ENCODE data around the gene TSPAN4. TPM values are rescaled to one million over a fixed set of nuclear protein-coding genes. Genes with fewer than 3 reads are reported as not detected.

The TSPAN4 gene
- total and polyA plus RNA-seq, 9 of the 15 experiments (the other 6 are each of a cell fraction or from before 2014, with no cell fraction given), result 0.07 to 31.0 (median 15.7) TPM

DNA sequence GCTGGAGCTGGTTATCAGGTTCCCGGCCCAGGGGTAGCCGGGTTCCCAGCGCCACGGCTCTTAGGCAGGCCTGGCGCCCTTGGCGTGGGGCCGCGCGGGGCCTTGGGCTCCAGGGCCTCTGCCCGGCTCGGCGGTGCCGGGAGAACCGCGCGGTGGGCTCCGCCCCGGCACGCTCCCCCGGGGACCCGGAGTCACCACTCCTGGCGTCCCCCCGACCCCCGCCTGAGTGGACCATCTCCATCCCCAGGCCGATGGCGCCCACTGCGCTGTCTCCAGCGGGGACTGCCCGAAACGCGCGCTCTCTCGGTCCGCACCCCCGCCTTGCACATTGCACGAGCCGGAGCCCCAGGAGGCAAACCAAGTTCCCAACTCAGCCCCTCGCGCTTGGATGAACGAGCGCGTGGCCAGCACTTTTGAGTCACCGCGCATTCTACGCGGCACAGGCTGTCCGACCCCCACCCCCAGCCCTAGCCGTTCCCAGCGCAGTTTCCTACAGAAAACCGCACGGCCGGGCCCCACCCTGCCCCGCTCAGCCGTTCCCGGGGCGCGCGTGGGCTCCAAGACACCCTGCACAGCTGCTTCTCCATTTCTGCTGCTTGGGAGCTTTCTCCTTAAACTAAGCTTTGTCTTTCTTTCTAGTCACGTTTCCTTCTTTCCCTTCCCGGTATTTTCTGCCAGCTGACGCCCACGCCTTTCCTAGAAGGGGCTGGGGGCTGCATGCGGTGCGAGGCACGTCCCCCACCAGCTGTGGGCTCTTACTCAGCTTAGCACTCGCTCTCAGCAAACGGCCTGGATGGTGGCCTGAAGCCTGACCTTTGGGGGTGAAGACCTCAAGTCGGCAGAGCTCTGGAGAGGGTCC is 68.6 kb downstream of the TSPAN4 start (continued):
- TF ChIP-seq, protein P1, sequence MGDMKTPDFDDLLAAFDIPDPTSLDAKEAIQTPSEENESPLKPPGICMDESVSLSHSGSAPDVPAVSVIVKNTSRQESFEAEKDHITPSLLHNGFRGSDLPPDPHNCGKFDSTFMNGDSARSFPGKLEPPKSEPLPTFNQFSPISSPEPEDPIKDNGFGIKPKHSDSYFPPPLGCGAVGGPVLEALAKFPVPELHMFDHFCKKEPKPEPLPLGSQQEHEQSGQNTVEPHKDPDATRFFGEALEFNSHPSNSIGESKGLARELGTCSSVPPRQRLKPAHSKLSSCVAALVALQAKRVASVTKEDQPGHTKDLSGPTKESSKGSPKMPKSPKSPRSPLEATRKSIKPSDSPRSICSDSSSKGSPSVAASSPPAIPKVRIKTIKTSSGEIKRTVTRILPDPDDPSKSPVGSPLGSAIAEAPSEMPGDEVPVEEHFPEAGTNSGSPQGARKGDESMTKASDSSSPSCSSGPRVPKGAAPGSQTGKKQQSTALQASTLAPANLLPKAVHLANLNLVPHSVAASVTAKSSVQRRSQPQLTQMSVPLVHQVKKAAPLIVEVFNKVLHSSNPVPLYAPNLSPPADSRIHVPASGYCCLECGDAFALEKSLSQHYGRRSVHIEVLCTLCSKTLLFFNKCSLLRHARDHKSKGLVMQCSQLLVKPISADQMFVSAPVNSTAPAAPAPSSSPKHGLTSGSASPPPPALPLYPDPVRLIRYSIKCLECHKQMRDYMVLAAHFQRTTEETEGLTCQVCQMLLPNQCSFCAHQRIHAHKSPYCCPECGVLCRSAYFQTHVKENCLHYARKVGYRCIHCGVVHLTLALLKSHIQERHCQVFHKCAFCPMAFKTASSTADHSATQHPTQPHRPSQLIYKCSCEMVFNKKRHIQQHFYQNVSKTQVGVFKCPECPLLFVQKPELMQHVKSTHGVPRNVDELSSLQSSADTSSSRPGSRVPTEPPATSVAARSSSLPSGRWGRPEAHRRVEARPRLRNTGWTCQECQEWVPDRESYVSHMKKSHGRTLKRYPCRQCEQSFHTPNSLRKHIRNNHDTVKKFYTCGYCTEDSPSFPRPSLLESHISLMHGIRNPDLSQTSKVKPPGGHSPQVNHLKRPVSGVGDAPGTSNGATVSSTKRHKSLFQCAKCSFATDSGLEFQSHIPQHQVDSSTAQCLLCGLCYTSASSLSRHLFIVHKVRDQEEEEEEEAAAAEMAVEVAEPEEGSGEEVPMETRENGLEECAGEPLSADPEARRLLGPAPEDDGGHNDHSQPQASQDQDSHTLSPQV (IDR thresholded peaks at IDR 0.05), result peak; percentile 73
- TF ChIP-seq ZNF785 (CRISPR knock-in tag; IDR thresholded peaks at IDR 0.05) (no peak), PTRF (tag; IDR thresholded peaks at IDR 0.05) (no peak), SRSF1 (IDR thresholded peaks at IDR 0.05; ENCODE audit: low read depth, low read length) (no peak), ZNF197 (CRISPR knock-in tag; IDR thresholded peaks at IDR 0.05; ENCODE audit: low read depth) (no peak), SMARCC2 (IDR thresholded peaks at IDR 0.05; ENCODE audit: low read depth) (0 out of 2 replicates have a peak, but pooled peaks have one; percentile 16), MECOM (CRISPR knock-in tag; IDR thresholded peaks at IDR 0.05) (no peak), RBM22 (IDR thresholded peaks at IDR 0.05; ENCODE audit: low read depth, low read length, poor library complexity, severe bottlenecking) (no peak), HMG20B (CRISPR knock-in tag; IDR thresholded peaks at IDR 0.05) (no peak), ZNF436 (CRISPR knock-in tag; IDR thresholded peaks at IDR 0.05) (no peak), MEF2A (IDR thresholded peaks at IDR 0.05; ENCODE audit: control insufficient read depth, low read depth, low read length) (no peak), ZNF507 (tag; conservative IDR thresholded peaks at IDR 0.05) (no peak), ARID1B (IDR thresholded peaks at IDR 0.05) (peak; percentile 18; the same call in 1 of the 2 replicates)
- TF ChIP-seq, protein P2, sequence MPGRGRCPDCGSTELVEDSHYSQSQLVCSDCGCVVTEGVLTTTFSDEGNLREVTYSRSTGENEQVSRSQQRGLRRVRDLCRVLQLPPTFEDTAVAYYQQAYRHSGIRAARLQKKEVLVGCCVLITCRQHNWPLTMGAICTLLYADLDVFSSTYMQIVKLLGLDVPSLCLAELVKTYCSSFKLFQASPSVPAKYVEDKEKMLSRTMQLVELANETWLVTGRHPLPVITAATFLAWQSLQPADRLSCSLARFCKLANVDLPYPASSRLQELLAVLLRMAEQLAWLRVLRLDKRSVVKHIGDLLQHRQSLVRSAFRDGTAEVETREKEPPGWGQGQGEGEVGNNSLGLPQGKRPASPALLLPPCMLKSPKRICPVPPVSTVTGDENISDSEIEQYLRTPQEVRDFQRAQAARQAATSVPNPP (IDR thresholded peaks at IDR 0.05; ENCODE audit: borderline replicate concordance, insufficient read depth, insufficient read length), result no peak
- TF ChIP-seq, protein P3, sequence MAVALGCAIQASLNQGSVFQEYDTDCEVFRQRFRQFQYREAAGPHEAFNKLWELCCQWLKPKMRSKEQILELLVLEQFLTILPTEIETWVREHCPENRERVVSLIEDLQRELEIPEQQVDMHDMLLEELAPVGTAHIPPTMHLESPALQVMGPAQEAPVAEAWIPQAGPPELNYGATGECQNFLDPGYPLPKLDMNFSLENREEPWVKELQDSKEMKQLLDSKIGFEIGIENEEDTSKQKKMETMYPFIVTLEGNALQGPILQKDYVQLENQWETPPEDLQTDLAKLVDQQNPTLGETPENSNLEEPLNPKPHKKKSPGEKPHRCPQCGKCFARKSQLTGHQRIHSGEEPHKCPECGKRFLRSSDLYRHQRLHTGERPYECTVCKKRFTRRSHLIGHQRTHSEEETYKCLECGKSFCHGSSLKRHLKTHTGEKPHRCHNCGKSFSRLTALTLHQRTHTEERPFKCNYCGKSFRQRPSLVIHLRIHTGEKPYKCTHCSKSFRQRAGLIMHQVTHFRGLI (CRISPR knock-in tag; IDR thresholded peaks at IDR 0.05), result 0 out of 2 replicates have a peak, but pooled peaks have one; percentile 28
- TF ChIP-seq, protein P4, sequence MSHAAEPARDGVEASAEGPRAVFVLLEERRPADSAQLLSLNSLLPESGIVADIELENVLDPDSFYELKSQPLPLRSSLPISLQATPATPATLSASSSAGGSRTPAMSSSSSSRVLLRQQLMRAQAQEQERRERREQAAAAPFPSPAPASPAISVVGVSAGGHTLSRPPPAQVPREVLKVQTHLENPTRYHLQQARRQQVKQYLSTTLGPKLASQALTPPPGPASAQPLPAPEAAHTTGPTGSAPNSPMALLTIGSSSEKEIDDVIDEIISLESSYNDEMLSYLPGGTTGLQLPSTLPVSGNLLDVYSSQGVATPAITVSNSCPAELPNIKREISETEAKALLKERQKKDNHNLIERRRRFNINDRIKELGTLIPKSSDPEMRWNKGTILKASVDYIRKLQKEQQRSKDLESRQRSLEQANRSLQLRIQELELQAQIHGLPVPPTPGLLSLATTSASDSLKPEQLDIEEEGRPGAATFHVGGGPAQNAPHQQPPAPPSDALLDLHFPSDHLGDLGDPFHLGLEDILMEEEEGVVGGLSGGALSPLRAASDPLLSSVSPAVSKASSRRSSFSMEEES (CRISPR knock-in tag; IDR thresholded peaks at IDR 0.05), result no peak
- TF ChIP-seq, protein P5, sequence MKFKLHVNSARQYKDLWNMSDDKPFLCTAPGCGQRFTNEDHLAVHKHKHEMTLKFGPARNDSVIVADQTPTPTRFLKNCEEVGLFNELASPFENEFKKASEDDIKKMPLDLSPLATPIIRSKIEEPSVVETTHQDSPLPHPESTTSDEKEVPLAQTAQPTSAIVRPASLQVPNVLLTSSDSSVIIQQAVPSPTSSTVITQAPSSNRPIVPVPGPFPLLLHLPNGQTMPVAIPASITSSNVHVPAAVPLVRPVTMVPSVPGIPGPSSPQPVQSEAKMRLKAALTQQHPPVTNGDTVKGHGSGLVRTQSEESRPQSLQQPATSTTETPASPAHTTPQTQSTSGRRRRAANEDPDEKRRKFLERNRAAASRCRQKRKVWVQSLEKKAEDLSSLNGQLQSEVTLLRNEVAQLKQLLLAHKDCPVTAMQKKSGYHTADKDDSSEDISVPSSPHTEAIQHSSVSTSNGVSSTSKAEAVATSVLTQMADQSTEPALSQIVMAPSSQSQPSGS (CRISPR knock-in tag; IDR thresholded peaks at IDR 0.05), result no peak

Data from K562 (cell line).